ENCODE data around the gene RFC2.

The RFC2 gene

GRCh38 chr7:74254129-74254857 lies at the start of gene RFC2:
Gene RFC2, minus strand, starts transcription at chr7:74254399. Its CDS starts 16 bp downstream, at chr7:74254383.
- DNase-seq, result peak; percentile 81 to 95

GRCh38 chr7:74302745-74303221 lies 48.6 kb upstream of the RFC2 start:
- DNase-seq, result no peak

- DNase-seq, result no peak
Measured at GRCh38 chr7:74300926-74301325, 46.7 kb upstream of the RFC2 start.

DNA sequence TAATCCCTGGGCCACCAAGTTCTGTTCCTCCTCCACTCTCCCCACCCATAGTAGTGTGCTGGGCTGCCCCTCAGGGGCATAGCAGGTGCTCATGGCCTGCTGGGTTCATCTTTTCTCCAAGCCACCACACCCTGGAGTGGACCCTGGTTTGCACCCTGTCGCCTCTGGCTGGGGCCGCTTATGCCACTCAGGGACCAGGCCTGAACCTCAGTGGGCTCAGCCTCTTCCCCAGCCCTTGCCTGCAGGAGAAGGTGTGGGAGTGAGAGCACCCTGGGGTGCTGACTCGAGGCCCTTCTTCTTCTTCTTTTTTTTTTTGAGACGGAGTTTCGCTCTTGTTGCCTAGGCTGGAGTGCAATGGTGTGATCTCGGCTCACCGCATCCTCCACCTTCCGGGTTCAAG lies 45.2 kb upstream of the RFC2 start:
- no peak for DNase-seq

GRCh38 chr7:74297516-74298233 lies 43.5 kb upstream of the RFC2 start:
- no peak for DNase-seq

- peak; percentile 53 to 85 for DNase-seq
Measured at GRCh38 chr7:74294191-74294998, 40.2 kb upstream of the RFC2 start.

- DNase-seq, result no peak
Measured at GRCh38 chr7:74293577-74293908, 39.3 kb upstream of the RFC2 start.

DNA sequence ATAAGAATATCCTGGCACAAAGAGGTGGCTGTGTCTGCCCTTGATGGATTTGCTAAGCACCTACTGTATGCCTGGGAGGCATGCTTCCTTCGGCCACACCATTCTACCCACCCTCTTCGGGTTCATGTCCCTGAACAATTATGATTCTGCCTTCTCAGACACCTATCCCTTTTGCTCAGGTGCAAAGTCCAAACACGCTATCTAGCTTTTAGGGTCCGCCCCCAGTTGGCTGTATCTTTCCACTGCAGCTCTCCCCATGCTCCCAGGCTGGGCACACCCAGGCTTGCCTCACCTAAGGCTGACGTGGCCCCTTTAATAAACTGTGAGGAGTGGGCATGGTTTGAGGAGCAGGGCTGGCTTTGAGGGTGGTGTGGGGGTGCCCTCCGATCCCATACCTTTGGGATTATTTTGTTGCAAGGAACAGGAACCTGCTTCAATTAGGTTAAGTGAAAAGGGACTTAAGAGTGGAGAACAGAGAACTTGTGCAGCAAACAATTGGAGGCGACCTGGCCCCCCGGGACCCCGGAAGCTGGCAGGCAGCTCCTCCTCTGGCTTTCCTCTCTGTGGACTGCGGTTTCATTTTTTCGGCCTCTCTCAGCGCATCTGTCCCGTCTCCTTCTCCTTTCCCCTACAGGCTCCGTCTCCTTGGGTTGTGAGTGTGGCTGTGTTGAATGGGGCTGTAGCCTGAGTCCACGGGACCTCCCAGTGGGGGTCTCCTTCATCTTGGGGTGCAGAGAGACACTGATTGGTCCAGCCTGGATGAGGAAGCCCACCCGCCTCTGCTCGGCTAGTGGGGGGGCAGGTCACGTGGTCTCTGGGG lies 38.8 kb upstream of the RFC2 start:
- peak; percentile 54 to 78 for DNase-seq

- DNase-seq, result no peak
Measured at GRCh38 chr7:74291535-74291934, 37.3 kb upstream of the RFC2 start.

GRCh38 chr7:74290981-74291441 lies 36.8 kb upstream of the RFC2 start:
- DNase-seq, result peak; percentile 47 to 72

GRCh38 chr7:74290553-74290950 lies 36.4 kb upstream of the RFC2 start:
- DNase-seq, result peak; percentile 26 to 68

GRCh38 chr7:74289659-74290552 lies 35.7 kb upstream of the RFC2 start:
- peak in 1 of 2 experiments; percentile 44 for DNase-seq

DNA sequence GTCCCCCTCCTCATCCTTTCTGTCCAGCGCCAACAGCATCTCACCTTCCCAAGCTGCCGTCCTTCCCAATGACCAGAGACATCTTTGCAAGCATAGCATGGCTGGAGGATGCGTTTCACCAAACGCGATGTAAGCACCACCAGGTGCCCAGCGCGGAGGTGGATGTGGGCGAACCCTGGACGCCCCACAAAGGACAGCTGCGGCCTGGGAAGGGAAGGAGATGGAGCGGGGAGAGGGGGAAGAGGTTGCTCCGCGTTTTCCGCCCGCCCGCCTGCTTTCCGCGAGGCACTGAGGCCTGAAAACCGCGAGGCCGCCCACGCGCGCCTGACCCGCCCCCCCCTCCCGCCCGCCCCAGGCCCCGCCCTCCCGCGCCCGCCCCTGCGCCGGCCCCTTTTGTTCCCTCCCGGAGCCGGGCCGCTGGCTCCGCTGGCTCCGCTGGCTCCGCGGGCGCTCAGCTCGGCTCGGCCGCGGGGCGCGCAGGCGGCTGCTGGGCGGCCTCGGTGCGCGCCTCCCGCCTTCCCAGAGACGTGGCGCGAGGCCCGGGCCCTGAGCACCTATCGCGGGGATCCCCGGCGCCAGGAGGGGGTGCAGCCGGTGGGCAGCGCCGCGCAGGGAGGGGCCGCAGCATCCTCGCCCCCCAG lies 34.9 kb upstream of the RFC2 start, which contains the start of gene CLIP2:
TSS of gene CLIP2 (plus strand) at position 390 of the 641 bp plus-strand sequence. CDS start 28,140 bp downstream, outside the sequence.
- peak in 1 of 2 experiments; percentile 89 for DNase-seq

DNA sequence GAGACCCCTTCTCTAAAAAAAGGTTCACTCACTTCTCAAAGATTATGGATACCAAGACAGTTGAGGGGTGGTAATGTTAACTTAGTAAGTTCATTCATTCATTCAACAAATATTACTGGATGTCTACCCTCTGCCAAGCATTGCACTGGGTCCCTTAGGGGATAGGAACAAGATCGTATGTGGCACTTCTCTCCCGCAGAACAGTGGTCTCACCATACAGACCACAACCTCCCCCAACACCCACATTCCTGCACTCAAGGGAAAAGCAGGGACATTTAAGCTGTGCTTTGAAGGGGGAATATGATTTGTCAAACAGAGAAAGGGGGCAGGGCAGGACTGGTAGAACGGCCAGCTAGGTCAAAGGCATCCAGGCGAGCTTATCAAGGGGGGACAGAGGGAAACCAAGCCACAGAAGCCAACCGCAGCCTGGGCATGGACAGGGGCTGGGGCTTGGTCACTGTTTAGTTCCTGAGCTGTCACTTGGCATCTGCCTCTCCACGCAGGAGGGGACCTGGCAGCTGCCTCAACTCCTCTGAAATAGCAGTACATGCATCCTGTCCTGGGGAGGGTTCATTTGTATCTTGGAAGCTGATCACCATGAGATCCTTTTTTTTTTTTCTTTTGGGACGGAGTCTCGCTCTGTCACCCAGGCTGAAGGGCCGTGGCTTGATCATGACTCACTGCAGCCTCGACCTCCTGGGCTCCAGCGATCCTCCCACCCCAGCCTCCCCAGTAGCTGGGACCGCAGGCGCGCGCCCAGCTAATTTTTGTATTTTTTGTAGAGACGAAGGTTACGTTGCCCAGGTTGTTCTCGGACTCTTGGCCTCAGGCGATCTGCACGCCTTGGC lies 34.1 kb upstream of the RFC2 start:
- DNase-seq, result no peak

- DNase-seq, result peak in 1 of 2 experiments; percentile 35
Measured at GRCh38 chr7:74287303-74288033, 33.3 kb upstream of the RFC2 start.

- DNase-seq, result no peak
Measured at GRCh38 chr7:74286131-74286530, 31.9 kb upstream of the RFC2 start.

DNA sequence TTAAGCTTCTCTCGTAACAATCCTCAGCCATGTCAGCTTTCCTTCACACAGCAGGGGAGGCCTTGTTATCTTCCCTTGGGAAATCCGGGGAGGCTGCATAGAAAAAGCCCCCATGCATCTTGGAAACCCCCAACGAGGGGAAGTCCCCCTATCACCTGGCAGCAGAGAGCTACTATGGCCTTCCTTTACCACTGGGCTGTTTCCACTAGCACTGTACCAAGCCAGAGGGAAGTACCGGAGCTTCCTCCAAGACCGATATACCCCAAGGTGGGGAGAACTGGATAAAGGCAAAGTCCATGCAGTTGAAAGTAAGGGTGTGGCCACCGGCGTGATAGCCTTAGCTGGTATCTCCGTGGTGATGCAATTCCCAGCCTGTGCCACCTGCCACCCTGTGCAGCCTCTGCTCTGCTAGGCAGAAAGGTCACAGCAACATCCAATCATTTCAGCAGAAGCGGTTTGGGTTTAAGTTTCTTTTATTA lies 30.6 kb upstream of the RFC2 start:
- peak; percentile 49 to 67 for DNase-seq

- DNase-seq, result no peak
Measured at GRCh38 chr7:74283858-74284447, 29.8 kb upstream of the RFC2 start.
